Measurements from ENCODE around the gene CD300LF.
A peak's percentile ranks its signal among the peaks of the same experiment; 100 is the strongest.

Gene CD300LF

DNA sequence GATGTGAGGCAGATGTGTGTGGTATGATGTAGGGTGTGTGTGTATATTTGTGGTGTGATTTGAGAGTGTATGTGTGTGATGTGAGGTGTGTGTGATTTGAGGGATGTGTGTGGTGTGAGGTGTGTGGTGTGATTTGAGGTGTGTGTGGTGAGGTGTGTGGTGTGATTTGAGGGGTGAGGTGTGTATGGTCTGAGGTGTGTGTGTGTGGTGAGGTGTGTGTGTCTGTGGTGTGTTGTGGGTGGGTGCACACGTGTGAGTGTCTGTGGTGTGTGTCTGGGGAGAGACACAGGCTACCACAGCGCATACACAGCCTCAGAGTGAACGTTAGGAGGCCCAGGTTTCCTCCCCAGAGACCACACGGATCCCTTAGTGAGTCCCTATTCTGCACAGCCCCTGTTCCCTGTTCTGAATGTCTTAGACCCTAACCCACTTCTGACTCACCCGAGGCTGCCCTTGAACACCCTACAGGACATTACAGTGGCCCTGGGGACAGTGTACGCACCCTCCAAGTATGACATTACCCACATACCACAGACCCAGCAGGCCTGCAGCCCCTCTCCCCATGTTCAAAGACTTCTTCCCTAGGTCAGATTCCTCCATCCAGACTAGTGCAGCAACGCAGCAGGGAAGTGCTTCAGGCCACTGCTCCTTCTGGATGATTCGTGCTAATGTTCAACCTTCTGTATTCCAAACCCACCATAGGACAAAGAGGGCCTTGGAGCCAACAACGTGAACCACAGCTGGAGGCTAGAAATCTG, 20.8 kb upstream of the CD300LF start:
- TF ChIP-seq, protein P1, sequence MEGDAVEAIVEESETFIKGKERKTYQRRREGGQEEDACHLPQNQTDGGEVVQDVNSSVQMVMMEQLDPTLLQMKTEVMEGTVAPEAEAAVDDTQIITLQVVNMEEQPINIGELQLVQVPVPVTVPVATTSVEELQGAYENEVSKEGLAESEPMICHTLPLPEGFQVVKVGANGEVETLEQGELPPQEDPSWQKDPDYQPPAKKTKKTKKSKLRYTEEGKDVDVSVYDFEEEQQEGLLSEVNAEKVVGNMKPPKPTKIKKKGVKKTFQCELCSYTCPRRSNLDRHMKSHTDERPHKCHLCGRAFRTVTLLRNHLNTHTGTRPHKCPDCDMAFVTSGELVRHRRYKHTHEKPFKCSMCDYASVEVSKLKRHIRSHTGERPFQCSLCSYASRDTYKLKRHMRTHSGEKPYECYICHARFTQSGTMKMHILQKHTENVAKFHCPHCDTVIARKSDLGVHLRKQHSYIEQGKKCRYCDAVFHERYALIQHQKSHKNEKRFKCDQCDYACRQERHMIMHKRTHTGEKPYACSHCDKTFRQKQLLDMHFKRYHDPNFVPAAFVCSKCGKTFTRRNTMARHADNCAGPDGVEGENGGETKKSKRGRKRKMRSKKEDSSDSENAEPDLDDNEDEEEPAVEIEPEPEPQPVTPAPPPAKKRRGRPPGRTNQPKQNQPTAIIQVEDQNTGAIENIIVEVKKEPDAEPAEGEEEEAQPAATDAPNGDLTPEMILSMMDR (conservative IDR thresholded peaks at IDR 0.05; ENCODE audit: low read length): no peak
- TF ChIP-seq EZH2phosphoT487 (IDR thresholded peaks at IDR 0.05; ENCODE audit: borderline replicate concordance): no peak
- no peaks in the 10 kb centered on the region for H3K27me3 ChIP-seq (ENCODE audit: insufficient read depth, low read length, poor library complexity, severe bottlenecking)
- H3K9me2 ChIP-seq (replicated peaks; ENCODE audit: low read depth, low read length): no peaks in the 10 kb centered on the region
- no peaks in the 10 kb centered on the region for H4K20me1 ChIP-seq (ENCODE audit: insufficient read depth, low read length, poor library complexity, severe bottlenecking)
- no peaks in the 10 kb centered on the region for H3F3A ChIP-seq (ENCODE audit: low read depth)
- no peaks in the 10 kb centered on the region for H3K9me3 ChIP-seq (ENCODE audit: insufficient read depth, low read depth, low read length)
- no peak overlapping the region for H3K4me2 ChIP-seq (ENCODE audit: low read depth, low read length, poor library complexity, severe bottlenecking)
- H3K36me3 ChIP-seq (ENCODE audit: insufficient read depth, low read length): no peaks in the 10 kb centered on the region
- H2AFZ ChIP-seq (ENCODE audit: low read length): no peak overlapping the region
- H3K4me1 ChIP-seq (ENCODE audit: insufficient read depth, low read length, poor library complexity, severe bottlenecking): peaks cover 51% of the 10 kb centered on the region
- H3K9ac ChIP-seq (ENCODE audit: low read depth, low read length, poor library complexity, severe bottlenecking): no peak overlapping the region
- no peak overlapping the region for H3K4me3 ChIP-seq (ENCODE audit: low read length, poor library complexity, severe bottlenecking)
- peaks cover 8% of the 10 kb centered on the region for H3K79me2 ChIP-seq (ENCODE audit: insufficient read depth, low read length)

DNA sequence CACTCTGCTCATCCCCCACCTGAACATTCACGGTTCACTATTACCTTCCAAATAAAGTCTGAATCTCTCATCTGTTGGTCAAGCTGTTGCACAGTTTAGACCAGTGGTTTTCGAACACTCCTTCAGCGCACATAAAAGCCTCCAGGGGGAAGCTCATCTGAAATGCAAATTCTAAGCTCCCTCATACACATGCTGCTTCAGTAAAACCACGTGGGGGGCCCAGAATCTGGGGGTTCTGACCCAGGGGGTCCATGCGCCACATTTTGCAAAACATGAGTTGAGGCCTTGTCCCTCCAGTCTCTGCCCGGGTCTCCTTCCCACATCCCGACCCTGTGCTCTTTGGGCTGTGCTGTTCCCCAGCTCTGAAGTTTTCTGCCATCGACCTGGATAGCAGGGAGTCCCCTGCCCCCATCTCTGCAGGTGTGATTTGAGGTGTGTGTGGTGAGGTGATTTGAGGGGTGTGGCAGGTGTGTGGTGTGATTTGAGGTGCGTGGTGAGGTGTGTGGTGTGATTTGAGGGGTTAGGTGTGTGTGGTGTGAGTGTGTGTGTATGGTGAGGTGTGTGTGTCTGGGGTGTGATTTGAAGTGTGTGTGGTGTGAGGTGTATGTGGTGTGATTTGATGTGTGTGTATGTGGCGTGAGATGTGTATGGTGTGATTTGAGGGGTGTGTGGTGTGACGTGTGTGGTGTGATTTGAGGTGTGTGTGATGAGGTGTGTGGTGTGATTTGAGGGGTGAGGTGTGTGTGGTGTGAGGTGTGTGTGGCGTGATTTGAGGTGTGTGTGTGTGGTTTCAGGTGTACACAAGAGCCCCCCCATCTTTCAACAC, 19.5 kb upstream of the CD300LF start:
- Histone ChIP-seq H3K36me3 (ENCODE audit: insufficient read depth, low read length) (no peaks in the 10 kb centered on the region), H3K9me2 (replicated peaks; ENCODE audit: low read depth, low read length) (no peaks in the 10 kb centered on the region), H3K9ac (ENCODE audit: low read depth, low read length, poor library complexity, severe bottlenecking) (no peak overlapping the region), H2AFZ (ENCODE audit: low read length) (no peak overlapping the region), H3K4me1 (ENCODE audit: insufficient read depth, low read length, poor library complexity, severe bottlenecking) (peaks cover 51% of the 10 kb centered on the region), H3F3A (ENCODE audit: low read depth) (no peaks in the 10 kb centered on the region), H3K4me2 (ENCODE audit: low read depth, low read length, poor library complexity, severe bottlenecking) (no peak overlapping the region), H3K4me3 (ENCODE audit: low read length, poor library complexity, severe bottlenecking) (no peak overlapping the region), H3K79me2 (ENCODE audit: insufficient read depth, low read length) (peaks cover 2% of the 10 kb centered on the region; the same call in 1 of the 2 replicates), H4K20me1 (ENCODE audit: insufficient read depth, low read length, poor library complexity, severe bottlenecking) (no peaks in the 10 kb centered on the region), H3K9me3 (ENCODE audit: insufficient read depth, low read depth, low read length) (no peaks in the 10 kb centered on the region), H3K27me3 (ENCODE audit: insufficient read depth, low read length, poor library complexity, severe bottlenecking) (no peaks in the 10 kb centered on the region)
- TF ChIP-seq, protein P1 (conservative IDR thresholded peaks at IDR 0.05; ENCODE audit: low read length): no peak
- TF ChIP-seq EZH2phosphoT487 (IDR thresholded peaks at IDR 0.05; ENCODE audit: borderline replicate concordance): no peak

DNA sequence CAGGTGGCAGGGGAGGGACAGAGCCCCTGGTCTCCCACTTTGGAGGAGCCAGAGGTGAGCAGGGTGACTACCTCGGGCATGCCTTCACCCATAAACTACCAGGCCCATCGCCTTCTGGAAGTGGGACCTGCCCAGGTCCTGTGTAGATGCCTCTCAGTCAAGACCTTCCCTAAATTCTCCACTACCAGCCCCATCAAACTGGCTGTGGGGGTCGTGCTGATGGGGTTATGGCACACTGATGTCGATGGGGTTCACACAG, 18.6 kb upstream of the CD300LF start:
- Histone ChIP-seq H2AFZ (ENCODE audit: low read length) (no peak overlapping the region), H3K27me3 (ENCODE audit: insufficient read depth, low read length, poor library complexity, severe bottlenecking) (no peaks in the 10 kb centered on the region), H3K4me1 (ENCODE audit: insufficient read depth, low read length, poor library complexity, severe bottlenecking) (peaks cover 51% of the 10 kb centered on the region), H3K79me2 (ENCODE audit: insufficient read depth, low read length) (no peaks in the 10 kb centered on the region), H3K36me3 (ENCODE audit: insufficient read depth, low read length) (no peaks in the 10 kb centered on the region), H3F3A (ENCODE audit: low read depth) (no peaks in the 10 kb centered on the region), H3K9ac (ENCODE audit: low read depth, low read length, poor library complexity, severe bottlenecking) (peak overlapping the region; percentile 47), H3K9me2 (replicated peaks; ENCODE audit: low read depth, low read length) (no peaks in the 10 kb centered on the region), H3K4me2 (ENCODE audit: low read depth, low read length, poor library complexity, severe bottlenecking) (peak overlapping the region; percentile 70), H3K4me3 (ENCODE audit: low read length, poor library complexity, severe bottlenecking) (peak overlapping the region; percentile 42), H4K20me1 (ENCODE audit: insufficient read depth, low read length, poor library complexity, severe bottlenecking) (no peaks in the 10 kb centered on the region), H3K9me3 (ENCODE audit: insufficient read depth, low read depth, low read length) (no peaks in the 10 kb centered on the region)
- TF ChIP-seq EZH2phosphoT487 (IDR thresholded peaks at IDR 0.05; ENCODE audit: borderline replicate concordance): no peak
- TF ChIP-seq, protein P1 (conservative IDR thresholded peaks at IDR 0.05; ENCODE audit: low read length): no peak
